NCI-H524 (cell line): ENCODE data around the gene ITGB8.

Experiments used
- DNase-seq, 2 experiments: peaks; one replicate each; lab custom pipeline; 2025; lab: John Stamatoyannopoulos, UW

ITGB8 gene

DNA sequence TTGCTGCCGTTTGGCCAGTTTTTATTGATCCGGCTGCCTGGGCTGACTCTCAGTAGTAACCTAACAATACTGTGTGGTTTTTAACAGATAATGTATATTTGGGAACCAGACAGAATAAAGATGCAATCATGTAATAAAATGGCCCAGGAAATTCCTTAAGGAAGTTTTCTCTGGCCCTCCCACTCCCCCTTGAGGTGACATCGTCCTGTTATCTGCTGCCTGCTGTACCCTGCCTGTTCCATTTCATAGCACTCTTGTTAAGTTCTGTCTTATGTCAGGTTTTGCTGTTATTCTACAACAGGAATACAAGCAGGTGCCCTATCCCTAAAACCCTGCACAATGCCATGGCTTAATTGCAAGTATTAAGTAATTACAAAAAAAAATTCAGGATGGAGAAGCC lies 12.5 kb downstream of the ITGB8 start:
- DNase-seq: peak in 1 of 2 experiments; percentile 16

DNA sequence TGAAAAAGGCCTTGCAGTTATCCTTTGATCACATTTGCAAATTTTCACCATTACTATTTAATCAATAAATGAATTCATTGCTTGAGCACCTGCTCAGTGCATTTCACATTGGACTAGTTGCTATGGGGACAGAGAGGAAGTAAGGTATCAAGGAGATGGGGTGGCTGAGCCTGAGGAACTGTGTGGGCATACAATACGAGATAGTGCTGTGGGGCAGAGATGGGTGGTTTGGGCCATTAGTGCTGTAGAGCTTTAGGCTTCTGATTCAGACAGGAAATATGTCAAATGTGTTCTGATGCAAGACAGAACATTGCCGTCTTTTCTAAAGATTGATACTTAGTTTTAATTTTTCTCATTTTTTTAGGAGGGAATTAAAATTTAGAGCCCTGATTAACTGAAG lies 13.2 kb downstream of the ITGB8 start:
- DNase-seq: no peak

DNA sequence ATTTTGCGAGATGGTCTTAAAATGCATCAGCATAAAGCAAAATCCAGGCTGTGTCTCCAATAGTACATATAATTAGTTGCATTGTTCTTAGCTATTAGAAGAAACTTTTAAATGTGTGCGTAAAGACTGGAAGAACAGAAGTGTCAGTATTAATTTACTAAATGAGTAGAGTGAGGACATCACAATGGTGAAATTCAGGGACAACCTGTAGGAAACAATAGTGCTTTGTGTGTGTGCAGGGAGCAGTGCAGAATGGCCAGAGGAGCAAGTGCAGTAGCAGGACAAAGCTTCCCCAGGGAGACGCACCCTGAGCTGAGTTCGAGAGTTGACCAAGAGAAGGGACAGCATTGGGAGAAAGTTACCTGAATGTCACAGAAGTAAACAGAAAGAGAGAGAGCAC lies 13.7 kb downstream of the ITGB8 start:
- DNase-seq: no peak

DNA sequence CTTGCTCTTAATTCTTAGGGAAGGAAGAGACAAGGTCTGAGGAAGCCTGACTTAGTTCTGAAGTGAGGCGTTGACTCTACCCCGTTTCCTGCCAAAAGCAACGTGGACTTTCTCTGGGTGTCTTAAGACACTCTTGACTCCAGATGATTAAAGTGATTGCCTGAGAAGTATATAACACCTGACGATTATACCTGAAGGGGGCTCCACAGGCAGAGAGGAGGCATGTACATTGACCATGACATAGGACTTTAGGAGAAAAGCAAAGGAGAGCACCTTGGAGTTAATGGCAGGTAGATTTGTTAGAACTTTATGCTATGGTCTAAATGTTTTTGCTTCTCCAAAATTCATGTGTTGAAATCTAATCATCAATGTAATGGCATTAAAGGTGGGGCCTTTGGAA lies 15.9 kb downstream of the ITGB8 start:
- no peak for DNase-seq

DNA sequence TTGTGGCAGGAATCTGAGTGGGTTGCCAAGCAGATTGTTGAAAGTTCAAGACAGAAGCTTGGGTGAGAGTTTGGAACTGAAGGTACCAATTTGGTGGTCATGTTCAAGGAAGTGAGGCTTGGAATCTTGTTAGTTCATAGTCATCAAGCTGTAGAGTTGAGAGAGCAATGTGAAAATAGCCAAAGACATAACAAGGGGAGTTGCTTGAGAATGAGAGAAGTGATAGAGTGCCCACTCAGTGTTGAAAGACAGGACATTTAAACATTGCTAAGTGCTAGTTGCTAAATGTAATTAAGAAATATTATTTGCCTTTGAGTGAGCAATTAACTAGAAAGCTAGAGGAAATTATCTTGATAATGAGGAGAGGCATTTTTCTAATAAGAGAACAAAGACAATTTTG lies 17.0 kb downstream of the ITGB8 start:
- no peak for DNase-seq

DNA sequence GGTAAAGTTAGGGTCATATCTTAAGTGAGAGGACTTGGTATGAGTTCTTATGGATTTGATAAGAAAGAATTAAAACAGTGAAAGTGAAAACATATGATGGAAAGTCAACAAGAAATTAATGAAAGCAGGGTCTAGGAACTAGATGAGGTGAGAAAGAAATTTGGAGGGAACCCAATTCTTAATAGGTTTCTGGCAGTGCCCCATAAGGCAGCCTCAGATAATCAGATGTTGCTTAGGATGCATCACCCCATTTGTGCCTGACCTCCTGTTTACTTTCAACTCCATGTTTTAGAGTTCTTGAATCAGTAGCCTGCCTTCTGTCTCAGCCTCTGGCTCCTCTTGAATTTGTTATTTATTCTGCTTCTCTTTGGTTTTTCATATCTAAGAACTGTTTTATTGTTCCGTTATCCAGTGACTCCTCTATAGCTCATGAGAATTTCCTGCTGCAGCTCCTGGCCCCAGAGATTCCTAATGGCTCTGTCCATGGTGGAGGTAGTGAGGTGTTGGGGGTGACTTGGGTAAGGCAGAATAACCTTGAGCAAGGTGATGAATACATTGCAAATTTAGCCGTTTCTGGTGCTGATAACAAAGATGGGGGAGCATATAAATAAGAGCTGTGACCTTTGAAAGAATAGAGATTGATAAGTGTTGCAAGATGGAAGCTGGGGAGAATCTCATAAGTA lies 17.6 kb downstream of the ITGB8 start:
- no peak for DNase-seq

DNA sequence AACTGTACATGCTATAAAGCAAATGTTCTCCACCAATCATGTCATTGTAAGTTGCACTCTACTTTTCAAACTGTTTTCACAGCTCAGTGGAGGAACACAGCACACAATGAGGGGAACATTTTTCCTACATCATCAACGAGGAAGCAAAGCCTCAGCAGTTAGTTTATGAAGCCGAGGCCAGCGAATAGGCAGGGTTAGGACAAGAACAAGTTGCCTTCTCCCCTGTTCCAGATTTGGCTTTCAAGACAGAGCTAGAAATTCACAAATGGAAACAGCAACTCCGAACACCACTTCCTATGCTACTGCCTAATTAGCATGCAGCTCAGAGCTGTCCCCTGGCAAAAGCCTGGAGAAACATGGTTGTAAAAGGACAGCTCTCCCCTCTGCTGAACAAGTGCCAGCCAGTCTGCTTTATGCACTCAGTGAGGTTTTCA lies 19.8 kb downstream of the ITGB8 start:
- DNase-seq: no peak

DNA sequence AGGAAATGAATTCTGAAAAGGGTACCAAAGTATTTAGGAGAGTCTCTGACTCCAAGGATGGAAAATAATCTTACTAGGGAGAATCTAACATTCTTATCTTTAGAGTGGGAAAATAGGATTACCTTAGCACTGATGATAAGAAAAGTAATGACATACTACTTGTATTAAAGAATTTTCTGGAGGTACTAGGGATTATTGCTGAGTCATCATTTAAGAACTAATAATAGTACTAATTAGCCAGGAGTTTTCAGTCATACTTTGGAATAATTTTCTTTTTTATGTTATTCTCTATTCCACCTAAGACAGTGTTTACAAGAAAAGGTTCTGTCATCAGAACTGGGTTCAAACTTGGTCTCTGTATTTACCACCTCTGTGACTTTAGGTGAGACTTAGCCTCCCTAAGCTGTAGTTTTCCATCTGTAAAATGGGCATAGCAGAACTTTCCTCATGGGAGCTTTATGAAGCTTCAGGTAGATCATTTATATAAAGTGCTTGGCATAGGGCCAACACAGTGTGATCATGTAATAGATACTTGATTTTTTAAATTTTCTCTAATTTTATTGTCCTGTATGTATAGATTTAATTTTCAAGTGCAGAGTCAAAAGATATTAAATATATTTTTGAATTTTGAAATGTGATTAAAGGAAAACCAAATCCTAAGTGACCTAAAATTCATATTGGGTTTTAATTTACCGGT lies 20.4 kb downstream of the ITGB8 start:
- DNase-seq: no peak

DNA sequence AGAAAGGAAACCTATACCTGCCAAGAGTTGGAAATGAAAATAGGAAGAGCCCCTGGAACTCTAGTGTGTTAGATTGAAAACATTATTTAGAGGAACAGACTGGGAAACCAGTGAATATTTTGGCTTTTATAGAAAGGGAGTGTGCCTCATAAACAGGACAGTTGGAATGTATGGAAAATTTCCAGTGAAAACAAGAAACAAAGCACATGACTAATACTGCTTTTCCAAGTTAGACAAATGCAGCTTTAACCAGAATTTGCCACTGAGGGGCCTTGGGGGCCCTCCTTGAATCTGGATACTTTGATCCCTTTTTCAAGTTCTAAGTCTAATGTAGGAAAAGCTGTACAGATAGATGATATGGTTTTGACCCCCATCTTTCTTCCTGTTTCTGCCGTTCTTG lies 21.2 kb downstream of the ITGB8 start:
- DNase-seq: no peak

DNA sequence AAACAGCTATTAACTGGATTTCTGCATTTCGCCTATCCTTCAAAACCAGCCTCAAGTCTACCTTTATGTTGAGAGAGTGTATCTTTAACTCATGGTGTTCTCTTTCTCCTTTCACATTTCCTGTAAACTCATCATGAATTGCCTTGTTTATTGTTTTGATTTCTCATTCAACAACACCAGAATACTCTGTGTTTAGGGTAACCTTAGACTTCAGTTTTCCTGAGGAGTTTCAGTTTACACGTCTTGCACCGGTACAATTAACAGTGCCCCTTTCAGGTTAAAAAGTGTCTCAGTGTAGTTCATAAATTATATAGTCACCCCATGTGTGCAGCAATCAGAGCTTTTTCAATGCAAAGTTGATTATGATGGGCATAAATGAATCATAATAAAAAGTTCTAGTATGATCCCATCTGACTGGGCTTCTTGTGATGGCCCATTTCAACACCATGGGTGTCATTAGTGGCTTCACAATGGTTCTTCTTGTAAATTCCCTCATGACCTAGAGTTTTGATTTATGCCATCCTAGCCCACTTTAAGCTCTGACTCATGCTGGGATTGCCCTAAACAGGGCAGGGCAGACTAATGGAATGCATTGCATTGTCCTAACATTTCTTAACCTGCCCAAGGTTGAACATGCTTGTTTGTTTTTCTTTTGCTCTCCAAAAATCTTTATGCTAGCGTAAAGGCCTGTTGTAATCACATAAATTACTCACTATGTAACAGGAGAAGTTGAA lies 22.0 kb downstream of the ITGB8 start:
- no peak for DNase-seq

DNA sequence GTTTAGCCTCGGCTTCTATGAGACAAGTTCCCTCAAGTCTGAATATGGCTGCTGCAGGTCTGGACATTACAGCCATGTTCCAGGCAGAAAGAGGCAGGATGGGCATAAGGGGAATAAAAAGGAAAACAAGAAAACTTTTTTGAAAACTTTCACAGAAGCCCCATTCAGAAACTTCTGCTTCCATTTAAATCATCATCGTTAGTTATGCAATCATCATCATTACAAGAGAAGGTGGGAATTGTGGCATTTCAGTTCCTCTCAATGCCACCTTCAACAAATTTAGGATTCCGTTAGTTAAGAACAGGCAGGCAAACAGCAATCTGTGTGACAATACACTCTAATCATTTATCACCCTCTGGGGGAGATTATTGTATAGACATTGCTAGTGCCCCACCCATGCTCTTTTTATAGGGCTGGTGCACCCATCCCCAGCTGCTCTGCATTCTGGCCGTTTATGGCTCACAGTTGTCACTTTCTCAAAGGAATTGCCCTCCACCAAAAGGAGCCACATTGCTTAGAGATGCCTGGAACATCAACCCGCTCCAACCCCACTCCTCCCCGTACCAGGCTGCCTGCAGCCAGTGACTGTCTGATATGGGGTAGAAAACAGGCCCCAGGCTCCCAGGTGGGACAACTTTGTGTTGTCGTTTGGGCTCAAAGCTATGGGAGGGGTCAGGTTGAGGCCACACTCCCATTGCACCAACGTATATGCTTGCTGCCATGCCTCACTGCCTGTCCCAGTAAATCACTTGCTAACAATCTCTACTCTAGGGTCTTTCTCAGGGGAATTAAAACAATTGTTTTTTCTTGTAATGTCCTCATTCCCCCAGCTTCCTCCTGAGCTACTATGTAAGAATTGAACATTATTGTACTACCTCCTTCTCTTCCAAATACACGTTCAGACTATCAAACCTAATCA lies 24.2 kb downstream of the ITGB8 start:
- no peak for DNase-seq

DNA sequence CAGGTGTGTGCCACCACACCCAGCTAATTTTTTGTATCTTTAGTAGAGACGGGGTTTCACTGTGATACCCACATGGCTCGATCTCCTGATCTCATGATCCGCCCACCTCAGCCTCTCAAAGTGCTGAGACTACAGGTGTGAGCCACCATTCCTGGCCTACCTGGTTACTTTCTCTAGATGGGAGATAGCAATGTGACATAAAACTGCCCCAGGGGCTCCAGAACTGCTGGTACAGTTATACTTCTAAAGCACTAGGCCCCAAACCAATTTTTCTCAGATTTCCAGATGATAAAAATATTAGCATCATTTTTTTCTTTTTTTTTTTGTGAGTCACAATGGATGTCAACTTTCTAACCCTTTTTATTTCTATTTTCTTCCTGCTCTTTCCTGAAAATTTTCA lies 27.4 kb downstream of the ITGB8 start:
- no peak for DNase-seq

DNA sequence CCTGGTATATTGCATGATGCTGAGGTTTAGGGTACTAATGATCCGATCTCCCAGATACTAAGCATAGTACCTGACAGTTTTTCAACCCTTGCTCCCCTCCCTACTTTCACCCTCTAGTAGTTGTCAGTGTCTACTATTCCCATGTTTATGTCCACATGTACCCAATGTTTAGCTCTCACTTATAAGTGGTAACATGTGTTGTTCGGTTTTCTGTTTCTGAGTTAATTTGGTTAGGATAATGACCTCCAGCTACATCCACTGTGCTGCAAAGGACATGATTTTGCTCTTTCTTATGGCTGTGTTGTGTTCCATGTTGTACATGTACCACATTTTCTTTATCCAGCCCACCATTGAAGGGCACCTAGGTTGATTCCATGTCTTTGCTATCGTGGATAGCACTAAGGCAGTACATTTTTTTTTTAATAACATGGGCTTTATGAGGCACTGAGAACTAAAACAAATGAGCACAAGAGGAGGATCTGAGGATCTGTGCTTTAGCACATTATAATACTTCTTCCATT lies 28.1 kb downstream of the ITGB8 start:
- DNase-seq: no peak

DNA sequence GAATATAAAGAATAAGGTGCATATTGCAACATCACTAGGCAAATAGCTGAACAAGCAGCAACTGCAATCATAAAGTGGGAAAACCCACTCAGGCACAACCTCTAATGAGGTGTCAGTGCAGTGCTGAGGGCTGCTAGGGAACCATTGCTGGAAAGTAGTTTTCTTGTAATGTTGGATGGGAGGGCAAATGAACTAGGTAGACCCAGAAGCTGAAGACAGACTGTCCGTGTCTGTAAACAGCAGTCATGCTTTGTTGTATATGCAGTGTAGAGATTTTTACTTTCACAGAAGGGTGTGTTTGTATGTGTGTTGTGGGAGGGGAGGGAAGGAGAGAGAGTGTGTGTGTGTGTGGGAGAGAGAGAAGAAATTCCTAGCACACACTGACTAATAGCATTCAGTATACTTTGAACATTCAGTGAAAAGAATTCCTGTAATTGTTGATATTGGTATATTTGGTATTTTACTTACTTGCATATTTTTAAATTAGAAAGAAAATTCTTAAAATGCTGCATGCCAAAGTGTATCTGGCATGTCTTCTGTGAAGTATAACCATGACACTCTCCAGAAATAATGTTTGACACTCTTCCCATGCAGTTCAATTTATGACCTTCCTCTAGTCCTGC lies 28.8 kb downstream of the ITGB8 start:
- no peak for DNase-seq

DNA sequence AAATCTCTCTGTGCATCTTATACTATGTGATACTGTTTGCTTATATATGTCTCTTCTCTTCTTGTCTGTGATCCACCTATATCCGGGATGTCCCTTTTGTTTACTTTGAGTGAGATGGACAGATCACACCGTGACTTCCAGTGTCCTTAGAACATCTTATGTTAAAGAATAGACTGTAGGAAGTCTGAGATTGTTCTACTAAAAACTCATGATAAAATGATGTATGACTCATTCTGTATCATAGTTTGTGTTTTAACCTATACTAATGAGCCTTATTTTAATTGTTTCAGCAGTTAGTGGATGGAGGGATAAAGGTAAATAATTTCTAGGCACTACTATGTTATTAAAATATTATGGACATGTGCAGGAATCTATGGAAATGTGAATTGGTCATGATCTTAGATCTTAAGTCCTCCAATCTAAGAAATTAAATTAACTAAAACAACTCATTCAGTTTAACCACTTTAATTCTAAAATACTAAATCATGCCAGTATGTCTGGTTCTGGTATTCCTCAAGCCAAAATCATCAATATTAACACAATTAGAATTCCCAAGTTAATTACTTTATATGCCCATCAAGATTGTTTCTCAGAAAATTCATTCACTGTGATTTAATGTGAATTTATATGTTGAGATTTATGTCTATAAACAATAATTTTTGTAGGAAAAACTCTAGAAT lies 32.0 kb downstream of the ITGB8 start:
- DNase-seq: no peak

DNA sequence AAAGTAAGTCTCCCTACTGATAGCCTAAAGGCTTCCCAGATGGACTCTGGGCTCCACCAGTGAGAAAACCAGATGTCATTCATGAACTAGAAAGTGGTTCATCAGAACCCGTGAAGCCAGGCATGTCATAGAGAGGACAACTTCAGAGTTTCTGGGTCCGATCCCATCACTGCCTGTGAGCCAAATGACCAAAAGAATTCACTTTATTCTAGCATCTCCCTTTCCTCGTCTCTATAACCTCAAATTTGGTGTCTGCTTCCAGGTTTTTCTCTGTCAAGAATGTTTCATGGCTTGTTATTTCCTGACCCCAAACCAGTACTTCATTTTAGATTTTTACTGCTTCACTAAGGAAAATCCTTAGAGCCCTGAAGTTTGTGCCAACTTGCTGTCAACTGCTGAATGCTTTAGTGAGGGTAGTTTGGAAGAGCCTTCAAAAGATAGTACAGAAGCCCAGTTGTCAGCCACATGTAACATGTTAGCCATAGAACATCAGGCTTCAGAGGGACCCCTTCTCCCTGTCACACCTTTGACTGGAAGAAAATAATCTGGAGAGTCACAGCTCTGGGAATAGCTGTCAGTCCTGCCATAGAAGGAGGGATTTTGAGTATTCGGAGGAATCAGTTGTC lies 34.0 kb downstream of the ITGB8 start:
- no peak for DNase-seq

DNA sequence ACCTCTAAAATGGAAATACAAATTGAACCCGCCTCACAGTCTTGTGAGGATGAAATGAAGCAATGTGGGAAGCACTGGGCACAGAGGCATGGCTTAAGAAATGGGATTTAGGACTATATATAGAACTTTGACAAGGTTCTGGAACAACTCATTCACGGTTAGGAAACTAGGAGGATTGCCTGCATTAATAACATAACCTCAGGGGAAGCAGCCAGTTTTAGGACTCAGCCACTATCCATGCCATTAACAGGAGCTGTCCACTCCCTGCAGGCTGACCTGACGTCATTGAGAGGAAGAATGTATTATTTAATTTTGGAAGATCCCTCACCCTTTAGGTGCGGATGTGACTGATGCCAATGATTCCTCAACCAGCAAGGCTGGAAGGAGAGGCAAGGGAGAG lies 34.8 kb downstream of the ITGB8 start:
- no peak for DNase-seq

DNA sequence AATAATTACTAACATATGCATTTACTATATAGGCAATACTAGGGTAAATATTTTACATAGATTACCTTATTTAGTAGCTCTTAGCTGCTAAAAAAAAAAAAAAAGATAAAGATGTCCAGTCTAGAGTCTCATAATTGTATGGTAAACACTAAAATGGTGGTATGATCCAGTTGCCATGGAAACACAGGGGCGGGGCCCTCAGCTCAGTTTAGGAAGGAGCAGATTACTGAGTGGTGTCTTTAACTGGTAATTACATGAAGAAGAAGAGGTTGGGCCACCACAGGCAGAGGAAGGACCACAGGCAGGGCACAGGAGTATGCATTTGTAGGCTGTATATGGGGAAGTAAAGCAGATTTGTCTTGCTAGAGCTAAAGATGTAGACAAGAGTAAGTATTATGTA lies 43.7 kb downstream of the ITGB8 start:
- DNase-seq: no peak

DNA sequence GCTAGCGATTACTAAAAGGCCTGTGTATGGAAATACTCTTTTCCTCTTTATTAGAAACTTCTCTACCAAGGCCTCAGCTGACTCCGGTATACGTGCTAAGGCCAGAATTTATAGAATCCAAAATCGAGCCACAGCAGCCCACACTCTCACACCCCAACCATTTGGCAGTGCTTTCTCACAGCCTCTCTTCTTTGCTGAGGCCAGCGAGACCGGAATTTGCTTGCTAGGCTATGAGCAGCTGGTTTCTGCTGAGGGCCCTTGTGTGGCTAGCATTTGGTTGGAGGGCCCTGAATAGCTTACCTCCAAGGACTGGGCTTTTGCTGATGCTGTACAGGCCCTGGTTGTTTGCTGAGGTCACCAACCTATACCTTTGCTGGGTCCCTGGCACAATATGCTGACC lies 46.1 kb downstream of the ITGB8 start:
- DNase-seq: no peak

DNA sequence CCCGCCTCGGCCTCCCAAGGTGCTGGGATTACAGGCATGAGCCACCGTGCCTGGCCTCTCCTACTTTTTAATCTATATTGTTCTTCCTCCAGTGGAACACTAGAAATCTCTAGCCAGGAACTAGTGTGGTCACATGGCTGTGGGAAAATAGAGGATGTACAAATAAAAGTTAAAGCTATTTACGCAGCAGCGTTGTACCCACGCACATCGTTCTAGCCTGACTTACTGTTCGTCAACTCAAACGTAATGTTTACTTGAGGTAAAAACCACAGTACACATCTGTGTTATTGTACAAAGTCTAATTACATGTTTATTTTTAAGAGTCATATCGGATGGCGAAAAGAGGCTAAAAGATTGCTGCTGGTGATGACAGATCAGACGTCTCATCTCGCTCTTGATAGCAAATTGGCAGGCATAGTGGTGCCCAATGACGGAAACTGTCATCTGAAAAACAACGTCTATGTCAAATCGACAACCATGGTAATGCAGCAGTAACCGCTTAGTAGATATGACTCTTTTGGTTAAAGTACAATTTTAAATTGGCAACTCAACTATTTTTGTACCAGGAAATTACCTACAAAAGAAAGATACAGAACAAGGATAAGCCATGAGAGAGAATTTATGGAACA lies 50.8 kb downstream of the ITGB8 start:
- no peak for DNase-seq
